Left forelimb (tissue), 1 donor: ENCODE results near the gene HBD.
"Not testable (repeated sequence)": the region's sequence is repeated elsewhere in the genome, so short reads cannot be mapped to it uniquely, and the experiment has no call there.

Experiments used
- DNase-seq: peaks from one replicate; pipeline ENCODE4 v3.0.0-alpha.2; 2018; ENCODE audit warnings: low spot score

Gene HBD

GRCh38 chr11:5252919-5253265 is 18.6 kb upstream of the HBD start:
- no peak for DNase-seq

- no peak for DNase-seq
Measured at GRCh38 chr11:5252192-5252918, 18.1 kb upstream of the HBD start.

GRCh38 chr11:5251746-5252145 is 17.5 kb upstream of the HBD start:
- no peak for DNase-seq

- no peak for DNase-seq
Measured at GRCh38 chr11:5250543-5251204, 16.4 kb upstream of the HBD start.

- not testable (repeated sequence) for DNase-seq
Measured at GRCh38 chr11:5249807-5250396, 15.6 kb upstream of the HBD start, which contains the start of gene HBG1. HBG1 (minus strand) TSS chr11:5249857; CDS start chr11:5249804, 53 bp downstream.

- not testable (repeated sequence) for DNase-seq
Measured at GRCh38 chr11:5248498-5248897, 14.2 kb upstream of the HBD start.

GRCh38 chr11:5247472-5248192 is 13.3 kb upstream of the HBD start:
- no peak for DNase-seq

- DNase-seq, result no peak
Measured at GRCh38 chr11:5246772-5247471, 12.6 kb upstream of the HBD start.

- DNase-seq, result no peak
Measured at GRCh38 chr11:5245155-5245554, 10.9 kb upstream of the HBD start.

GRCh38 chr11:5243816-5244180 is 9.5 kb upstream of the HBD start:
- no peak for DNase-seq

GRCh38 chr11:5242933-5243815 is 8.9 kb upstream of the HBD start:
- no peak for DNase-seq

- no peak for DNase-seq
Measured at GRCh38 chr11:5242208-5242607, 7.9 kb upstream of the HBD start.

- no peak for DNase-seq
Measured at GRCh38 chr11:5241458-5241857, 7.2 kb upstream of the HBD start.

- DNase-seq, result no peak
Measured at GRCh38 chr11:5240458-5240857, 6.2 kb upstream of the HBD start.

- no peak for DNase-seq
Measured at GRCh38 chr11:5240056-5240455, 5.8 kb upstream of the HBD start.

- no peak for DNase-seq
Measured at GRCh38 chr11:5239046-5239445, 4.8 kb upstream of the HBD start.

GRCh38 chr11:5238486-5238885 is 4.2 kb upstream of the HBD start:
- DNase-seq, result no peak

GRCh38 chr11:5237420-5237819 is 3.1 kb upstream of the HBD start:
- no peak for DNase-seq

GRCh38 chr11:5235364-5236095 is 1.2 kb upstream of the HBD start:
- no peak for DNase-seq

GRCh38 chr11:5233307-5233706 is 976 bp downstream of the HBD start:
- no peak for DNase-seq
